GM23338 (cell line): Measurements from ENCODE around the gene TRIO. TPM values are rescaled to one million over a fixed set of nuclear protein-coding genes. Genes with fewer than 3 reads are reported as not detected.

ENCODE experiments used
- ATAC-seq: fragments of 200-7000 bp; cut with Tn5 transposase; 3 replicates; pipeline ENCODE4 v1.9.1; 2020
- DNase-seq: peaks from one replicate; pipeline ENCODE4 v3.0.0-alpha.2; 2015; ENCODE audit warnings: low spot score
- H2AFZ ChIP-seq: fragments of 200-600 bp; sonication (generic); 2 replicates; pipeline ENCODE4 v1.8.0; 2016; ENCODE audit warnings: antibody characterized with exemption, mild to moderate bottlenecking, moderate library complexity
- H3F3A ChIP-seq: fragments of 200-600 bp; sonication (generic); replicated peaks from 2 replicates; pipeline ENCODE4 v1.8.0; 2017; ENCODE audit warnings: antibody characterized with exemption, mixed run types, low read depth
- H3K27ac ChIP-seq: fragments of 200-600 bp; sonication (generic); 2 replicates; pipeline ENCODE4 v1.6.1; 2016; ENCODE audit warnings: low read depth
- H3K27me3 ChIP-seq: fragments of 200-600 bp; sonication (generic); 2 replicates; pipeline ENCODE4 v1.8.0; 2016; ENCODE audit warnings: mild to moderate bottlenecking, mixed run types, moderate library complexity; ENCODE audit not compliant: insufficient read depth
- H3K36me3 ChIP-seq: fragments of 200-600 bp; sonication (generic); 2 replicates; pipeline ENCODE4 v1.8.0; 2016; ENCODE audit warnings: mild to moderate bottlenecking; ENCODE audit not compliant: insufficient read depth
- H3K4me1 ChIP-seq: fragments of 200-600 bp; sonication (generic); 2 replicates; pipeline ENCODE4 v1.8.0; 2016; ENCODE audit warnings: mild to moderate bottlenecking, moderate library complexity; ENCODE audit not compliant: insufficient read depth
- H3K4me2 ChIP-seq: fragments of 200-600 bp; sonication (generic); 2 replicates; pipeline ENCODE4 v1.7.1; 2017; ENCODE audit warnings: mixed run types
- H3K4me3 ChIP-seq: fragments of 200-600 bp; sonication (generic); 2 replicates; pipeline ENCODE4 v1.6.1; 2016; ENCODE audit warnings: mixed run types
- H3K79me2 ChIP-seq: fragments of 200-600 bp; sonication (generic); replicated peaks from 2 replicates; pipeline ENCODE4 v1.8.0; 2017; ENCODE audit warnings: mild to moderate bottlenecking; ENCODE audit not compliant: insufficient read depth
- H3K9me2 ChIP-seq: fragments of 200-600 bp; sonication (generic); 2 replicates; pipeline ENCODE4 v1.8.0; 2017; ENCODE audit not compliant: insufficient read depth
- H4K20me1 ChIP-seq: fragments of 200-600 bp; sonication (generic); replicated peaks from 2 replicates; pipeline ENCODE4 v1.8.0; 2017; ENCODE audit warnings: mild to moderate bottlenecking; ENCODE audit not compliant: insufficient read depth
- H3K27ac Mint-ChIP-seq: 2 replicates; pipeline ENCODE4 v1.8.0; 2020; ENCODE audit warnings: inconsistent platforms, mild to moderate bottlenecking, moderate library complexity, mixed read lengths
- H3K27me3 Mint-ChIP-seq: 3 replicates; pipeline ENCODE4 v1.8.0; 2022; ENCODE audit warnings: low read depth, mild to moderate bottlenecking, moderate library complexity, mixed read lengths, inconsistent platforms; ENCODE audit not compliant: insufficient read depth, poor library complexity
- H3K36me3 Mint-ChIP-seq: 3 replicates; pipeline ENCODE4 v1.8.0; 2021; ENCODE audit warnings: low read depth, mild to moderate bottlenecking, inconsistent platforms, moderate library complexity, mixed read lengths
- H3K4me1 Mint-ChIP-seq: 3 replicates; pipeline ENCODE4 v1.8.0; 2020; ENCODE audit warnings: mild to moderate bottlenecking, inconsistent platforms, mixed read lengths
- H3K4me3 Mint-ChIP-seq: 3 replicates; pipeline ENCODE4 v1.8.0; 2021; ENCODE audit warnings: moderate library complexity, mild to moderate bottlenecking, inconsistent platforms, mixed read lengths
- H3K9me3 Mint-ChIP-seq: 3 replicates; pipeline ENCODE4 v1.8.0; 2020; ENCODE audit warnings: moderate library complexity, mild to moderate bottlenecking, inconsistent platforms, mixed read lengths
- CREB1 ChIP-seq: fragments of 250-450 bp; sonication (Bioruptor Pico); IDR thresholded peaks from 2 replicates; pipeline ENCODE4 v1.5.0; 2020; ENCODE audit warnings: low read depth, mild to moderate bottlenecking, moderate library complexity
- EZH2phosphoT487 ChIP-seq: fragments of 200-600 bp; sonication (generic); IDR thresholded peaks from one replicate; pipeline ENCODE4 v1.8.1; 2018; ENCODE audit warnings: antibody characterized with exemption; ENCODE audit not compliant: unreplicated experiment
- JUNB ChIP-seq: IDR thresholded peaks from one replicate; pipeline ENCODE4 v1.6.1; 2016; ENCODE audit warnings: antibody characterized with exemption; ENCODE audit not compliant: unreplicated experiment
- NANOG ChIP-seq: IDR thresholded peaks from 2 replicates; pipeline ENCODE4 v1.6.1; 2016; ENCODE audit warnings: antibody characterized with exemption, borderline replicate concordance
- POLR2AphosphoS5 ChIP-seq: IDR thresholded peaks from 2 replicates; pipeline ENCODE4 v1.6.1; 2016; ENCODE audit warnings: antibody characterized with exemption, low read depth
- STAT1 ChIP-seq: IDR thresholded peaks from one replicate; pipeline ENCODE4 v1.6.1; 2016; ENCODE audit warnings: antibody characterized with exemption; ENCODE audit not compliant: unreplicated experiment
- ZNF114 ChIP-seq: fragments of 250-450 bp; sonication (Bioruptor Pico); IDR thresholded peaks from 2 replicates; pipeline ENCODE4 v1.5.0; 2020; ENCODE audit warnings: mild to moderate bottlenecking, moderate library complexity
- ZNF331 ChIP-seq: fragments of 250-450 bp; sonication (Bioruptor Pico); IDR thresholded peaks from 2 replicates; pipeline ENCODE4 v1.5.0; 2020; ENCODE audit warnings: low read depth, mild to moderate bottlenecking, moderate library complexity
- polyA plus RNA-seq: library from polyadenylated mRNA; unstranded; fragments of >200 nt; fragmentation: Nextera tagmentation; extraction: Ambion mirVana; gene quantifications from 2 replicates; pipeline ENCODE4 v1.2.1, GENCODE V29; 2016
- total RNA-seq: library from RNA; depleted of rRNA; stranded (reverse); fragments of >200 nt; shearing (Covaris generic); gene quantifications from 2 replicates; pipeline ENCODE4 v1.2.3, GENCODE V29; 2014
- TF ChIP-seq, protein P1 (sequence below): IDR thresholded peaks from 2 replicates; pipeline ENCODE4 v1.6.1; 2016; ENCODE audit warnings: antibody characterized with exemption
- TF ChIP-seq, protein P2 (sequence below): fragments of 250-450 bp; sonication (Bioruptor Pico); IDR thresholded peaks from 2 replicates; pipeline ENCODE4 v1.5.0; 2020; ENCODE audit warnings: mild to moderate bottlenecking, moderate library complexity
- TF ChIP-seq, protein P3 (sequence below): IDR thresholded peaks from one replicate; pipeline ENCODE4 v1.6.1; 2018; ENCODE audit warnings: antibody characterized with exemption; ENCODE audit not compliant: unreplicated experiment
- TF ChIP-seq, protein P4 (sequence below), 2 experiments: fragments of 200-600 bp in 1 of 2; sonication (generic) in 1 of 2; conservative IDR thresholded peaks; 2 replicates each; pipeline versions ENCODE4 v1.5.1 to v1.6.1; 2016 to 2017; ENCODE audit warnings: antibody characterized with exemption in 2 of 2, low read depth in 2 of 2, mild to moderate bottlenecking in 2 of 2, moderate library complexity in 1 of 2

Gene TRIO
- total and polyA plus RNA-seq, 2 experiments from 2014 or later = 13.8 to 113 TPM

DNA sequence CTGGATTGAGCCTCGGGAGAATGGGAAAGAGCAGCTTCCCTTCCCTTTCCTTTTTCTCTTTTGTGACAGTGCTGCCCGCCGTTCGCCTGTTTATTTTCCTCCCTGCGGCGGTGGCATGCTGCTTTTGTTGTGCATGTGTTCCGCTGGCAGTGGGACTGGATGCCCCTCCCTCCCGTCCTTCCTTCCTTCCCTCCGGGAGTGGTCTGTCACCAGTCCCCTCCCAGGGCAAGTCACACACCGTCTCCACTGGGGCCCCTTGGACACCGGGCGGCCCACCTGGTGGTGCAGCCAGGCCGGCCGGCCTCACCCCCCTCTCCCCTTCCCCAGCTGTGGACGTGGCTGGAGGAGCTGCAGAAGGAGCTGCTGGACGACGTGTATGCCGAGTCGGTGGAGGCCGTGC, 214.7 kb downstream of the TRIO start (continued):
- TF ChIP-seq NANOG (no peak), EZH2phosphoT487 (no peak), CREB1 (CRISPR knock-in tag) (no peak)
- TF ChIP-seq, protein P1, sequence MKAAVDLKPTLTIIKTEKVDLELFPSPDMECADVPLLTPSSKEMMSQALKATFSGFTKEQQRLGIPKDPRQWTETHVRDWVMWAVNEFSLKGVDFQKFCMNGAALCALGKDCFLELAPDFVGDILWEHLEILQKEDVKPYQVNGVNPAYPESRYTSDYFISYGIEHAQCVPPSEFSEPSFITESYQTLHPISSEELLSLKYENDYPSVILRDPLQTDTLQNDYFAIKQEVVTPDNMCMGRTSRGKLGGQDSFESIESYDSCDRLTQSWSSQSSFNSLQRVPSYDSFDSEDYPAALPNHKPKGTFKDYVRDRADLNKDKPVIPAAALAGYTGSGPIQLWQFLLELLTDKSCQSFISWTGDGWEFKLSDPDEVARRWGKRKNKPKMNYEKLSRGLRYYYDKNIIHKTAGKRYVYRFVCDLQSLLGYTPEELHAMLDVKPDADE = no peak

DNA sequence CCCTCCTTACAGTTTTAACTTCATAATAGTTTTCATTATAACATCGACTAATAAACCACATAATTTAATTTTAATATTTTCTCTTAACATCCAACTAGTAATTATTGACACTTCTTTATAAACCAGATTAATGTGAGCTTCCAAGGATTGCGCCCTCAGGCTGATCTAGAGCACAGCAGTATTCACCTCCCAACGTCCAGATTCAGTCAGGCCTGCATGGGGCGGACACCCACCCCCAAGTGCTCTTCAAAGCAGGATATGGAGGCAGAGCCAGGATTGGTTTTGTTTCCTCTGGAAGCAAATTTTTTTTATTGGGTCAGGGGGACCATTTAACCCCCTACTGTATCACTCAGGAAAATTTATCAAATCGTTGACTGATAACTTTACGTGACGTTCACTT, 215.4 kb downstream of the TRIO start:
- Histone ChIP-seq H3K27me3 (no peaks in the 10 kb centered on the region), H4K20me1 (0 out of 2 replicates have a peak, but pooled peaks cover 5% of the 10 kb centered on the region), H3K27ac (no peak overlapping the region), H2AFZ (no peak overlapping the region), H3K4me3 (no peak overlapping the region), H3K36me3 (no peaks in the 10 kb centered on the region; the same call in 1 of the 2 replicates), H3F3A (no peaks in the 10 kb centered on the region), H3K9me2 (no peaks in the 10 kb centered on the region), H3K79me2 (peaks cover 15% of the 10 kb centered on the region), H3K4me1 (peaks cover 25% of the 10 kb centered on the region), H3K4me2 (peak overlapping the region; percentile 43; the same call in 1 of the 2 replicates)
- ATAC-seq (no peak), DNase-seq (no peak)
- Mint-ChIP-seq H3K9me3 (no peaks in the 10 kb centered on the region), H3K4me3 (peak overlapping the region; percentile 49; the same call in 1 of the 3 replicates), H3K36me3 (peaks cover 24% of the 10 kb centered on the region), H3K27me3 (peaks cover 7% of the 10 kb centered on the region), H3K27ac (no peak overlapping the region; the same call in 1 of the 2 replicates), H3K4me1 (peaks cover 38% of the 10 kb centered on the region)
- TF ChIP-seq ZNF331 (CRISPR knock-in tag) = no peak
- TF ChIP-seq POLR2AphosphoS5 = no peak
- TF ChIP-seq, protein P2, sequence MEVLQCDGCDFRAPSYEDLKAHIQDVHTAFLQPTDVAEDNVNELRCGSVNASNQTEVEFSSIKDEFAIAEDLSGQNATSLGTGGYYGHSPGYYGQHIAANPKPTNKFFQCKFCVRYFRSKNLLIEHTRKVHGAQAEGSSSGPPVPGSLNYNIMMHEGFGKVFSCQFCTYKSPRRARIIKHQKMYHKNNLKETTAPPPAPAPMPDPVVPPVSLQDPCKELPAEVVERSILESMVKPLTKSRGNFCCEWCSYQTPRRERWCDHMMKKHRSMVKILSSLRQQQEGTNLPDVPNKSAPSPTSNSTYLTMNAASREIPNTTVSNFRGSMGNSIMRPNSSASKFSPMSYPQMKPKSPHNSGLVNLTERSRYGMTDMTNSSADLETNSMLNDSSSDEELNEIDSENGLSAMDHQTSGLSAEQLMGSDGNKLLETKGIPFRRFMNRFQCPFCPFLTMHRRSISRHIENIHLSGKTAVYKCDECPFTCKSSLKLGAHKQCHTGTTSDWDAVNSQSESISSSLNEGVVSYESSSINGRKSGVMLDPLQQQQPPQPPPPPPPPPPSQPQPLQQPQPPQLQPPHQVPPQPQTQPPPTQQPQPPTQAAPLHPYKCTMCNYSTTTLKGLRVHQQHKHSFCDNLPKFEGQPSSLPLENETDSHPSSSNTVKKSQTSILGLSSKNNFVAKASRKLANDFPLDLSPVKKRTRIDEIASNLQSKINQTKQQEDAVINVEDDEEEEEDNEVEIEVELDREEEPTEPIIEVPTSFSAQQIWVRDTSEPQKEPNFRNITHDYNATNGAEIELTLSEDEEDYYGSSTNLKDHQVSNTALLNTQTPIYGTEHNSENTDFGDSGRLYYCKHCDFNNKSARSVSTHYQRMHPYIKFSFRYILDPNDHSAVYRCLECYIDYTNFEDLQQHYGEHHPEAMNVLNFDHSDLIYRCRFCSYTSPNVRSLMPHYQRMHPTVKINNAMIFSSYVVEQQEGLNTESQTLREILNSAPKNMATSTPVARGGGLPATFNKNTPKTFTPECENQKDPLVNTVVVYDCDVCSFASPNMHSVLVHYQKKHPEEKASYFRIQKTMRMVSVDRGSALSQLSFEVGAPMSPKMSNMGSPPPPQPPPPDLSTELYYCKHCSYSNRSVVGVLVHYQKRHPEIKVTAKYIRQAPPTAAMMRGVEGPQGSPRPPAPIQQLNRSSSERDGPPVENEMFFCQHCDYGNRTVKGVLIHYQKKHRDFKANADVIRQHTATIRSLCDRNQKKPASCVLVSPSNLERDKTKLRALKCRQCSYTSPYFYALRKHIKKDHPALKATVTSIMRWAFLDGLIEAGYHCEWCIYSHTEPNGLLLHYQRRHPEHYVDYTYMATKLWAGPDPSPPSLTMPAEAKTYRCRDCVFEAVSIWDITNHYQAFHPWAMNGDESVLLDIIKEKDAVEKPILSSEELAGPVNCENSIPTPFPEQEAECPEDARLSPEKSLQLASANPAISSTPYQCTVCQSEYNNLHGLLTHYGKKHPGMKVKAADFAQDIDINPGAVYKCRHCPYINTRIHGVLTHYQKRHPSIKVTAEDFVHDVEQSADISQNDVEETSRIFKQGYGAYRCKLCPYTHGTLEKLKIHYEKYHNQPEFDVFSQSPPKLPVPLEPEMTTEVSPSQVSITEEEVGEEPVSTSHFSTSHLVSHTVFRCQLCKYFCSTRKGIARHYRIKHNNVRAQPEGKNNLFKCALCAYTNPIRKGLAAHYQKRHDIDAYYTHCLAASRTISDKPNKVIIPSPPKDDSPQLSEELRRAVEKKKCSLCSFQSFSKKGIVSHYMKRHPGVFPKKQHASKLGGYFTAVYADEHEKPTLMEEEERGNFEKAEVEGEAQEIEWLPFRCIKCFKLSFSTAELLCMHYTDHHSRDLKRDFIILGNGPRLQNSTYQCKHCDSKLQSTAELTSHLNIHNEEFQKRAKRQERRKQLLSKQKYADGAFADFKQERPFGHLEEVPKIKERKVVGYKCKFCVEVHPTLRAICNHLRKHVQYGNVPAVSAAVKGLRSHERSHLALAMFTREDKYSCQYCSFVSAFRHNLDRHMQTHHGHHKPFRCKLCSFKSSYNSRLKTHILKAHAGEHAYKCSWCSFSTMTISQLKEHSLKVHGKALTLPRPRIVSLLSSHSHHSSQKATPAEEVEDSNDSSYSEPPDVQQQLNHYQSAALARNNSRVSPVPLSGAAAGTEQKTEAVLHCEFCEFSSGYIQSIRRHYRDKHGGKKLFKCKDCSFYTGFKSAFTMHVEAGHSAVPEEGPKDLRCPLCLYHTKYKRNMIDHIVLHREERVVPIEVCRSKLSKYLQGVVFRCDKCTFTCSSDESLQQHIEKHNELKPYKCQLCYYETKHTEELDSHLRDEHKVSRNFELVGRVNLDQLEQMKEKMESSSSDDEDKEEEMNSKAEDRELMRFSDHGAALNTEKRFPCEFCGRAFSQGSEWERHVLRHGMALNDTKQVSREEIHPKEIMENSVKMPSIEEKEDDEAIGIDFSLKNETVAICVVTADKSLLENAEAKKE (CRISPR knock-in tag) = no peak
- TF ChIP-seq ZNF114 (CRISPR knock-in tag) = no peak
- TF ChIP-seq EZH2phosphoT487 = no peak
- TF ChIP-seq JUNB = no peak
- TF ChIP-seq STAT1 = no peak
- TF ChIP-seq, protein P1 = no peak
- TF ChIP-seq, protein P3, sequence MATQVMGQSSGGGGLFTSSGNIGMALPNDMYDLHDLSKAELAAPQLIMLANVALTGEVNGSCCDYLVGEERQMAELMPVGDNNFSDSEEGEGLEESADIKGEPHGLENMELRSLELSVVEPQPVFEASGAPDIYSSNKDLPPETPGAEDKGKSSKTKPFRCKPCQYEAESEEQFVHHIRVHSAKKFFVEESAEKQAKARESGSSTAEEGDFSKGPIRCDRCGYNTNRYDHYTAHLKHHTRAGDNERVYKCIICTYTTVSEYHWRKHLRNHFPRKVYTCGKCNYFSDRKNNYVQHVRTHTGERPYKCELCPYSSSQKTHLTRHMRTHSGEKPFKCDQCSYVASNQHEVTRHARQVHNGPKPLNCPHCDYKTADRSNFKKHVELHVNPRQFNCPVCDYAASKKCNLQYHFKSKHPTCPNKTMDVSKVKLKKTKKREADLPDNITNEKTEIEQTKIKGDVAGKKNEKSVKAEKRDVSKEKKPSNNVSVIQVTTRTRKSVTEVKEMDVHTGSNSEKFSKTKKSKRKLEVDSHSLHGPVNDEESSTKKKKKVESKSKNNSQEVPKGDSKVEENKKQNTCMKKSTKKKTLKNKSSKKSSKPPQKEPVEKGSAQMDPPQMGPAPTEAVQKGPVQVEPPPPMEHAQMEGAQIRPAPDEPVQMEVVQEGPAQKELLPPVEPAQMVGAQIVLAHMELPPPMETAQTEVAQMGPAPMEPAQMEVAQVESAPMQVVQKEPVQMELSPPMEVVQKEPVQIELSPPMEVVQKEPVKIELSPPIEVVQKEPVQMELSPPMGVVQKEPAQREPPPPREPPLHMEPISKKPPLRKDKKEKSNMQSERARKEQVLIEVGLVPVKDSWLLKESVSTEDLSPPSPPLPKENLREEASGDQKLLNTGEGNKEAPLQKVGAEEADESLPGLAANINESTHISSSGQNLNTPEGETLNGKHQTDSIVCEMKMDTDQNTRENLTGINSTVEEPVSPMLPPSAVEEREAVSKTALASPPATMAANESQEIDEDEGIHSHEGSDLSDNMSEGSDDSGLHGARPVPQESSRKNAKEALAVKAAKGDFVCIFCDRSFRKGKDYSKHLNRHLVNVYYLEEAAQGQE = no peak
- TF ChIP-seq, protein P4, sequence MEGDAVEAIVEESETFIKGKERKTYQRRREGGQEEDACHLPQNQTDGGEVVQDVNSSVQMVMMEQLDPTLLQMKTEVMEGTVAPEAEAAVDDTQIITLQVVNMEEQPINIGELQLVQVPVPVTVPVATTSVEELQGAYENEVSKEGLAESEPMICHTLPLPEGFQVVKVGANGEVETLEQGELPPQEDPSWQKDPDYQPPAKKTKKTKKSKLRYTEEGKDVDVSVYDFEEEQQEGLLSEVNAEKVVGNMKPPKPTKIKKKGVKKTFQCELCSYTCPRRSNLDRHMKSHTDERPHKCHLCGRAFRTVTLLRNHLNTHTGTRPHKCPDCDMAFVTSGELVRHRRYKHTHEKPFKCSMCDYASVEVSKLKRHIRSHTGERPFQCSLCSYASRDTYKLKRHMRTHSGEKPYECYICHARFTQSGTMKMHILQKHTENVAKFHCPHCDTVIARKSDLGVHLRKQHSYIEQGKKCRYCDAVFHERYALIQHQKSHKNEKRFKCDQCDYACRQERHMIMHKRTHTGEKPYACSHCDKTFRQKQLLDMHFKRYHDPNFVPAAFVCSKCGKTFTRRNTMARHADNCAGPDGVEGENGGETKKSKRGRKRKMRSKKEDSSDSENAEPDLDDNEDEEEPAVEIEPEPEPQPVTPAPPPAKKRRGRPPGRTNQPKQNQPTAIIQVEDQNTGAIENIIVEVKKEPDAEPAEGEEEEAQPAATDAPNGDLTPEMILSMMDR (conservative IDR thresholded peaks at IDR 0.05; ENCODE audit: low read depth in 2 of 2) = no peak
